OCI-M2 (cell line): ENCODE data around the gene TLE4.
"Not testable (repeated sequence)": the region's sequence is repeated elsewhere in the genome, so short reads cannot be mapped to it uniquely, and the experiment has no call there.

Experiments used
- DNase-seq: peaks from one replicate; lab custom pipeline; 2025; ENCODE audit not compliant: unreplicated experiment; lab: John Stamatoyannopoulos, UW

The TLE4 gene

DNA sequence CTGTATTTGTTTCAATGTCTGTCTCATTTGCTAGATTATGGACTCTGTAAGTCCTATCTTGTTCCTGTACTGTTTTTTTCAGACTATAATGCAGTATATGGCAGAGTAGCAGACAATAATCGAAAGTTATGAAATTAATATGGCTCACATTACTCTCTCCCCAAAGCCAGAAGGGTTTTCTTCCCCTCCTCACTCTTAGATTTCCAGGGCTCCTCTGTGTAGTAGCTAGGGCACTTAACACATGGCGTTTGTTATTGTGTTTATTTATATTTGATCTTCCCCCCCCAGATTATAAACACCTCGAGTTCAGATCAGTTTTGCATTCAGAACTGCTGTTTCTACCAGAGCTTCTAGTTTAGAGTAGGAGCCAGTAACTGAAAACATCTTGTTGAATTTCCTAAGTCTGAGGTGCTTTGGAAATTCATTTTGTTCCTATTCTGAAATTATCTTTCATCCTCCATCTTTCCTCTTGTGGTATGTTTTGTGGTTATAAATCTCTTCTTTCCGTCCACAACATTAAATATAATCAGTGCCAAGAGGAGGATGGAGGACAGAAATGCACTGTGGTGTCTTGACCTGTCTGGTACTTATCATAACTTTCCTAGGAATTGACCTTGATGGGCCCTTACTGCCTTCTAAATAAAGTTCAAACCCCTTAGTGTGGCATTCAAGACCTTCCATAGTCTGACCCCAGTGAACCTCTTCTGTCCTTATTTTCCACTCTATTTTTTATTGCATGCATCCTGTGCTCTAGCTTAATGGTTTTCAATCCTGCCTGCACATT lies 27.0 kb downstream of the TLE4 start:
- no peak for DNase-seq

DNA sequence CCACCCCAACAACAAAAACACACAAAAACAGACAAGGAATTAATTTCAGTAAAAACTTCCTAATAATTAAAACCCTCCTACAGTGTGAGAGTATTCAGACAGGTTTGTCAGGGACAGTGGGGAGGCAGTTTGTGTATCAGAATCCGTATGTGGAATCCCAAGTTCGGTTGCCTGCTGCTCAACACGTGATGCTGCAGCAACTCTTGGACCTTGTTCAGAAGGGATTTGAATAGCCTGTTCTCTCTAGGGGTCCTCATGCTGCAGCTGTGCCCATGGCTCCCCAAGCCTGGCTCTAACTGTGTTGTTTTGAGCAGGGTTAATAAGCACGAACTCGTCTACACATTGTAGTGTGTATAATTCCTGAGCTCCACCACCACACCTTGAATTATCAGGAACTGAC lies 28.7 kb downstream of the TLE4 start:
- DNase-seq, result no peak

DNA sequence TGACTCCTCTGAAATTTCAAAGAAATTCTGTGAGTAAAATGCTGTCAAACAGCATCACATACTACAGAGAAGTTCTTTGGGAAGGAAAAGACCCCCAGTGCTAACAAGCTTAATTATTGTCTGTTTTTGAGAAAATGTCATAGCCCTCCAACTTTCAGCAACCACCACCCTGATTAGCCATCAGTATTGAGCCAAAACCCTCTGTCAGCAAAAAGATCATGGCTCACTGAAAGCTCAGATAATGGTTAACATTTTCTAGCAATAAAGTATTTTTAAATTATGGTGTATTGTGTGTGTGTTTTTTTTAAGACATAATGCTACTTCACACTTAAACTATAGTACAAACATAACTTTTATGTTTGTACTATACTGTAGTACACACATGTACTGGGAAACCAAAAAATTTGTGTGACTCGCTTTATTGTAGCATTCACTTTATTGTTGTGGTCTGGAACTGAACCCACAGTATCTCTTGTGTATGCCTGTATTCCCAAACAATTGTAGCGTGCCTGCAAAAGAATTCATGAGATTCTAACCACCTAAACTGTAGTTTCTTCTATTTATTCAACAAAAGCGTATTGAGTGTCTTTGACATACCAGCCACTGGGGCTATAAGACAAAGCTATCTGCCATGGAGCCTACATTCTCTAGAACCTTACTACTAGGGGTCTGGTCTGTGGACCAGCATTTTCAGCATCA lies 31.6 kb downstream of the TLE4 start:
- DNase-seq, result no peak

DNA sequence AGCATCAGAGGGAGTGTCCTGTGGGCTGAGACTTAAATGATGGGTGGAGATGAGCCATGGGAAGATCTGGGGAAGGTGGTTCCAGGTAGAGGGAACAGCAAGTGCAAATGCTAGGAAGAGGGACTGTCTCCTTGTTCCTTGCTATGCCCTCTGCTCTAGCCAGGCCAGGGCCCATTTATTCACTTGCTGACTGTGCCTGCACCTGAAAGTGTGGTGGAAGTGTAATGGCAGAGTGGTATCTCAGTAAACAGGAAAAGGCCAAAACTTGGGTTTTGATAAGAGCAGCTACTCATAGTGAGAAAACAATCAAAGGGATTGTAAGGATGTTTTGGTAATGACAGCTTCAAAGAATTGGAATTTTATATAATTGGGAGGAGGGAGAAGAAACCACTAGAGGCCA lies 32.4 kb downstream of the TLE4 start:
- DNase-seq, result no peak

DNA sequence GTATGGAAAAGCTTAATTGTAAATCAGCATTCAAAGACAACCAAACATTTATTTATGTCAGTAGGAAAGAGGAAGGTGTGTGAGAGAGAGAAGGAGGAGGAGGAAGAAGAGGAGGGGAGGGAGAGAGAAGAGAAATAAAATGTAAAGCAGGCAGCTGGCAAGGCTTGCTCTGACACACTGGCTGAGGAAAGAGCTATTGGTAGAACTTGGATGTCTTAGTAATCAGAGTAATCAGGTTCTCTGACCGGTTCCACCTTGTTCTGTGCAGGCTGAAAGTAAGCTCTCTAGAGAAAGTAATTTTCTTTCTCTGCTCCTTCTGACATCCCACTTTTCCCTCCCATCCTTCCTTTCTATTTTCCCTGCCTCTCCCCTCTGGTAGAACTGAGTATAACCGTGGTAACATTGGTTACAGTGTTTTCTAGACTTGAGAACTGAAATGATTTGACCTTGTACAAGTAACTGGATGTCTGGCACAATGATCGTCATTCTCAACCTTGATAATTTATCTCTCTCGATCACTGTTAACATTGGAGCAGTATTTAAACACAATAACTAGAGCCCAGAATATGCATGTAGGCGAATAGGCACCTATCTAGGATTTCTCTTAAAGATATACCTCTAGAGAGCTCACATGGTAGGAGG lies 33.3 kb downstream of the TLE4 start:
- DNase-seq, result no peak

DNA sequence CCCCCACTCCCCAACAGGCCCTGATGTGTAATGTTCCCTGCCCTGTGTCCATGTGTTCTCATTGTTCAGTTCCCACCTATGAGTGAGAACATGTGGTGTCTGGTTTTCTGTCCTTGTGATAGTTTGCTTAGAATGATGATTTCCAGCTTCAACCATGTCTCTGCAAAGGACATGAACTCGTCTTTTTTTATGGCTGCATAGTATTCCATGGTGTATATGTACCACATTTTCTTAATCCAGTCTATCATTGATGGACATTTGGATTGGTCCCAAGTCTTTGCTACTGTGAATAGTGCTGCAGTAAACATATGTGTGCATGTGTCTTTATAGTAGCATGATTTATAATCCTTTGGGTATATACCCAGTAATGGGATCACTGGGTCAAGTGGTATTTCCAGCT lies 34.8 kb downstream of the TLE4 start:
- DNase-seq, result not testable (repeated sequence)

DNA sequence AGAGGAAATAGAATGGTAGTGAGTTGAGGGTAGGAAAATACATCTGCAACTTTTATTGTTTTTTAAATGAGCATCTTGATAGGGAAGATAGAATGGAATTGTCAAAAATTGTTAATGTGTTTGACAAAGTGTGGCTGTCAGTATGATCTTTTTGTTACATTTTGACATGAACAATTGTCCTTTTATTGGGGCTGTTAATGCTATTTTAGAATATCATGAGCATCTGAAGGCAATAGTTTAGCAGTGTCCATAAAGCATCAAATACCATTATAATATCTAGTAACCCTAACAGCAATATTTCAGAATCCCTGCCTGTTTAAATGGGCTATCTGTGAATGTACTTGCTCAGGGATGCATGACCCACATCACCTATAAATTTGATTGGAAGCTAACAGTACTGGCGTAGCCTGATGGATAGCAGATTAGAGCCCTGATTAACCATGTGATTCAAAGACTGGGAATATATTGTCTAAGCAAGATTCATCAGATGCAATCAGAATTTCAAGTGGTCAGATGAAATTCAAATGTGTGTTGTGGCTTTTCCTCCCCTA lies 37.8 kb downstream of the TLE4 start:
- DNase-seq, result no peak

GRCh38 chr9:79610019-79610631 lies 38.4 kb downstream of the TLE4 start:
- DNase-seq, result no peak

GRCh38 chr9:79610791-79611614 lies 39.2 kb downstream of the TLE4 start:
- no peak for DNase-seq

DNA sequence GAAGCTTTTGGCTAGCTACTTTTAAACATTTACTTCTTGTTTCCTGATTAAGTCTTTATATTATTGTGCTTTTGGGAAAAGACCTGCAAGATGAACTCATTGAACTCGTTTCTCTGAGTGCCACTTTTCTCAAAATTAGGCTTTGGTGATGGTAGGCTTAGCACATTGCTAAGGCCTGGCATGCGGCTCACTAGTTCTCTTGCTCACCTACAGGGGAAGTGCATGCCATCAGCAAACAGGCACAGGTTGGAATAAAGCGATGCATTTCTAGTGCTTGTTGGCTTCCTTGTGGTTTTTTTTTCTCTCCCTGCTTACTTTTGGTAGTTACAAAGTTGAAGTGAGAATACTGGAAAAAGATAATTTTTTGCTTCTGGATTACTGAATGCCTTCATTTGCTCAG lies 41.4 kb downstream of the TLE4 start:
- no peak for DNase-seq

DNA sequence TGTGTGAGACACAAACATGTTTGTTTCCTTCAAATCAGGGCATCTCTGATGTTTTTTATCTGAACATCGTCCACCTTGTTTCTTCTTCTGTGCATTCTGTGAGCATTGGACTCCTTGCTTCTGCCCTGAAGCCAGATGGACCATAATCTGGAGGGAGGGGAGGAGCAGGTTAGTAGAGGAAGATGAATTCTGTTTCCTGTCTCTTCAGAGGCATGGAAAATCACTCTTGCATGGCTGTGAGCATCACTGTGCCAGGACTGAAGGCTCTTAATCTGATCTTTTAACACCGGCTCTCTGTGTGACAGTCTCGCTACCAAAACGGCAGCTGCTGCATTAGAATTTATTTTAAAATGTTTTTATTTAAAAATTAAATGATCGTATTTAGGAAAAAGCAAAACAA lies 43.3 kb downstream of the TLE4 start:
- DNase-seq, result no peak

DNA sequence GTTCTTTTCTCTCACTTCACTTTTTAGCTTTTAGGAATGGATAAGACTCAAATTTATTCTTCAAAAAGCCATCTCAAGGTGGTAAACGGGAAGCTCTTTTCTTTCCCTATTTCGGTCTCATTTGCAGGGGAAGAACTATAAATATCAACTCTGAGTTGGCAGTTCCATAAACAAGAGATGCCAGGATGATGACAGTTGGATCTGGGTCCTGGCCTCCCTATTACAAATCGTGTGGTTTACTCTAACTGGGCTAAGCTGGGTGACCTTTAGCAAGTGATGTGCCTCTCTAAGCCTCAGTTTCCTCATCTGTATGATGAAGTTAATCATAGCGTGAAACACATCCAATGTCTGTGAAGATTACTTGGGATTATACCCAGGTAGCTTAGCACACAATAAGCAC lies 44.2 kb downstream of the TLE4 start:
- DNase-seq, result no peak

DNA sequence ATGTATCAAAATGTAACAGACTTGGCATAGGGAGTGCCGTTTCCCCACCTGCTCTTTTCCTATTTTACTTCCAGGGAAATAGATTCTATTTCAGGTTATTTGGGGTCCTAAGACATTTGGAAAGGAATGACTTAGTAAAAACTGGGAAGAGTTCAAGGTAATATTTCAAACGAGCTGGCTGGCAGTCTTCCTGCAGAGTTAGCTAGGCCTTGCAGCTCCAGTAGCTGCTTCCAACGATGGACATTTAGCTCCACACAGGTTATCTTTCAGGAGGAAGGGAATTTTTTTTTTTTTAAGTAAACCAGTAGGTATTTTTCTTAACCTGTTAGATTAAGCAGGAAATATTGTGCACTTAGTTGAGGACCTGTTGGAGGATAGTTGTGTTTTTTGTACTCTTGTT lies 45.2 kb downstream of the TLE4 start:
- no peak for DNase-seq

- DNase-seq, result no peak
These were observed 45.6 kb downstream of the TLE4 start for GRCh38 chr9:79617395-79617794.

GRCh38 chr9:79619930-79620329 lies 48.2 kb downstream of the TLE4 start:
- no peak for DNase-seq

GRCh38 chr9:79621916-79622575 lies 50.3 kb downstream of the TLE4 start:
- no peak for DNase-seq

- no peak for DNase-seq
These were observed 52.3 kb downstream of the TLE4 start for GRCh38 chr9:79623799-79624721.

GRCh38 chr9:79629721-79630120 lies 58.0 kb downstream of the TLE4 start:
- no peak for DNase-seq
